HepG2 (cell line): Measurements from ENCODE around the gene STX10. TPM values are rescaled to one million over a fixed set of nuclear protein-coding genes. Genes with fewer than 3 reads are reported as not detected.

Experiments used
- ATAC-seq: fragments of 200-7000 bp; cut with Tn5 transposase; 3 replicates; pipeline ENCODE4 v1.9.1; 2020; ENCODE audit warnings: mild to moderate bottlenecking, moderate library complexity
- BruUV-seq: library from RNA; stranded (reverse); fragments of 400-500 nt; replicated peaks from 2 replicates; lab custom pipeline; 2021; lab: Mats Ljungman, UMichigan
- CTCF ChIA-PET: fragments of 300-600 bp; formaldehyde crosslinking; extraction: SDS; loops from one replicate; lab custom pipeline; 2021; ENCODE audit warnings: low total read pairs, inconsistent platforms, low intra/inter-chr PET ratio; lab: Yijun Ruan, JAX
- POLR2A ChIA-PET: fragments of 350-600 bp; sonication (Branson Sonifier 250); formaldehyde crosslinking; loops from one replicate; lab custom pipeline; 2020; ENCODE audit warnings: antibody characterized with exemption, inconsistent platforms; lab: Yijun Ruan, JAX
- DNase-seq: peaks from one replicate; pipeline ENCODE4 v3.0.0-alpha.2; 2015; ENCODE audit warnings: low spot score
- FAIRE-seq: peaks from 3 replicates; lab custom pipeline; 2011; peaks lifted over from hg19 to GRCh38; lab: Jason Lieb, UNC
- H2AFZ ChIP-seq: one replicate; pipeline ENCODE4 v1.6.1; 2011; ENCODE audit warnings: low read length, inconsistent platforms
- H3K27ac ChIP-seq: fragments of 300-600 bp; 3 replicates; pipeline ENCODE4 v1.8.0; 2011; ENCODE audit warnings: mixed run types, mild to moderate bottlenecking, mixed read lengths, low read length, inconsistent platforms; ENCODE audit not compliant: insufficient read depth; ENCODE audit errors: extremely low read length
- H3K27me3 ChIP-seq, 2 experiments: fragments of 200-600 bp in 1 of 2; 2 replicates in 1 of 2; 3 replicates in 1 of 2; pipeline versions ENCODE4 v1.6.0 to v1.8.0; 2011; ENCODE audit warnings: low read length in 2 of 2, mild to moderate bottlenecking in 2 of 2, moderate library complexity in 2 of 2, inconsistent platforms in 1 of 2; ENCODE audit not compliant: insufficient read depth in 2 of 2, control insufficient read depth in 1 of 2
- H3K36me3 ChIP-seq, 2 experiments: fragments of 200-600 bp in 1 of 2; replicated peaks in 1 of 2; 2 replicates in 1 of 2; 3 replicates in 1 of 2; pipeline versions ENCODE4 v1.5.1 to v1.8.0; 2011; ENCODE audit warnings: low read length in 2 of 2, inconsistent platforms in 1 of 2; ENCODE audit not compliant: insufficient read depth in 2 of 2, control insufficient read depth in 1 of 2
- H3K4me1 ChIP-seq: 2 replicates; pipeline ENCODE4 v1.5.1; 2012; ENCODE audit warnings: low read length, inconsistent platforms; ENCODE audit not compliant: insufficient read depth
- H3K4me2 ChIP-seq: 2 replicates; pipeline ENCODE4 v1.6.0; 2011; ENCODE audit warnings: low read depth, low read length, inconsistent platforms
- H3K4me3 ChIP-seq, 3 experiments: fragments of 200-600 bp in 1 of 3; sonication (generic), shearing (Covaris generic) in 1 of 3; replicated peaks in 1 of 3; 2 replicates each; pipeline ENCODE4 v1.5.1; 2011 to 2016; ENCODE audit warnings: low read length in 3 of 3, inconsistent platforms in 2 of 3, low read depth in 2 of 3, mild to moderate bottlenecking in 2 of 3, control low read depth in 1 of 3, mixed read lengths in 1 of 3; ENCODE audit not compliant: insufficient read depth in 1 of 3
- H3K79me2 ChIP-seq: one replicate; pipeline ENCODE4 v1.6.1; 2011; ENCODE audit warnings: low read length, inconsistent platforms; ENCODE audit not compliant: insufficient read depth
- H3K9ac ChIP-seq: 2 replicates; pipeline ENCODE4 v1.6.0; 2011; ENCODE audit warnings: mild to moderate bottlenecking, low read depth, low read length, inconsistent platforms; ENCODE audit not compliant: insufficient read depth
- H3K9me3 ChIP-seq: 2 replicates; pipeline ENCODE4 v1.5.1; 2012; ENCODE audit warnings: mild to moderate bottlenecking, low read length
- H4K20me1 ChIP-seq: 2 replicates; pipeline ENCODE4 v1.6.0; 2011; ENCODE audit warnings: inconsistent platforms, mild to moderate bottlenecking, low read length, moderate library complexity; ENCODE audit not compliant: insufficient read depth
- BCL6 ChIP-seq: IDR thresholded peaks from 2 replicates; pipeline ENCODE4 v1.6.1; 2016; ENCODE audit warnings: missing genetic modification reagents, missing compliant biosample characterization
- CHD4 ChIP-seq: fragments of 200-600 bp; sonication (generic); IDR thresholded peaks from 2 replicates; pipeline ENCODE4 v1.7.0; 2017; ENCODE audit warnings: mild to moderate bottlenecking, low read length, borderline replicate concordance
- SRY ChIP-seq: sonication (generic); formaldehyde crosslinking; IDR thresholded peaks from 2 replicates; pipeline ENCODE4 v1.8.0; 2022; ENCODE audit warnings: mild to moderate bottlenecking, missing genetic modification reagents
- ZKSCAN1 ChIP-seq: fragments of 150-350 bp; IDR thresholded peaks from 2 replicates; pipeline ENCODE4 v1.6.1; 2014; ENCODE audit warnings: low read length
- ZNF878 ChIP-seq: sonication (generic); formaldehyde crosslinking; IDR thresholded peaks from 2 replicates; pipeline ENCODE4 v1.8.1; 2023; ENCODE audit warnings: mild to moderate bottlenecking, missing genetic modification reagents, moderate library complexity
- WGBS: methylation state at CpG from one replicate; pipeline ENCODE4 v1.1.6; 2017; ENCODE audit warnings: low lambda C conversion rate; 5-methylcytosine and 5-hydroxymethylcytosine counted together
- in situ Hi-C: cut with HindIII; loops from 2 replicates; pipeline ENCODE4 v1.10.0; 2017; ENCODE audit warnings: low pct_unique_long_range_greater_than_20kb; ENCODE audit not compliant: extremely low pct_ligation_motif_present
- intact Hi-C: fragments of 100-400 bp; cut with micrococcal nuclease; formaldehyde crosslinking; loops from one replicate; pipeline ENCODE4 v1.10.0; 2022; ENCODE audit not compliant: unreplicated experiment
- polyA plus RNA-seq, 8 experiments: library from polyadenylated mRNA; depleted of rRNA in 3 of 8; stranded (reverse) in 7 of 8; unstranded in 1 of 8; fragments of >200 nt; fragmentation: Illumina TruSeq in 4 of 8; extraction: Trizol in 4 of 8; gene quantifications; 2 replicates each; pipeline versions ENCODE4 v1.2.1 to v1.2.3, GENCODE V29; 2011 to 2016; ENCODE audit warnings: low read depth in 4 of 8, missing spikeins in 1 of 8, mixed read lengths in 1 of 8; ENCODE audit not compliant: insufficient read depth in 1 of 8
- total RNA-seq, 5 experiments: library from RNA; depleted of rRNA; stranded (reverse); fragments of >200 nt; fragmentation: Illumina TruSeq; extraction: Trizol; gene quantifications; 2 replicates each; pipeline ENCODE4 v1.2.3, GENCODE V29; 2016; ENCODE audit warnings: low read depth in 1 of 5

The STX10 gene
- total and polyA plus RNA-seq, 2 of the 13 experiments (the other 11 are each of a cell fraction or from before 2014, with no cell fraction given) = 47.9 to 66.4 TPM

DNA sequence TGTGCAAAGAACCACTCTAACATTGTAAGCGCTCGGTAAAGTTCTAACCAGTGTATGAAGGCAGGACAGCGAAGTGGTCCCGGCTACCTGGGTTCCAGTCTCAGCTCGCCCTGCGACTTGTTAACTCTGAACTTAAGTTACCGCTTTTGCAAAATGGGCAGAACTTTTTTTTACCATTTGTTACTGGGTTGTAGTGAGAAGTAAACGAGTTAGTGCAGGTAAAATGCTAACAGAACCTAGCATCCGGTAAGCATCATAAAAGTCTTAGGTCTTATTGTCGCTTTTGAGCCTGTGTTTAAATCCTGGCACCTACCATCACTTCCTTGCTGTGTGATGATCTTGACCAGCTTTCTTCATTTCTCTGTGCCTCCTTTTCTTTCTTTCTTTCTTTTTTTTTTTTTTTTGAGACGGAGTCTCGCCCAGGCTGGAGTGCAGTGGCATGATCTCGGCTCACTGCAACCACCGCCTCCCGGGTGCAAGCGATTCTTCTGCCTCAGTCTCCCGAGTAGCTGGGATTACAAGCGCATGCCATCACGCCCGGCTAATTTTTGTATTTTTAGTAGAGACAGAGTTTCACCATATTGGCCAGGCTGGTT is 32.9 kb downstream of the STX10 start:
- no peaks in the 10 kb centered on the region; a peak in 1 of 5 replicates for H3K27me3 ChIP-seq
- DNase-seq = no peak
- H3K36me3 ChIP-seq = peaks cover 8 to 32% of the 10 kb centered on the region in 2 experiments; a peak in 4 of 5 replicates
- peak overlapping the region; percentile 95 for H3K4me2 ChIP-seq
- H3K27ac ChIP-seq = peak overlapping the region; percentile 83
- peaks cover 56% of the 10 kb centered on the region for H3K79me2 ChIP-seq
- POLR2A ChIA-PET = interaction anchor here (0.6 to 2.7 kb wide), 14 partner anchors 11 to 456 kb away, joined by 3 to 20 read pairs (median 4); partner anchors contain the start of genes FARSA, IER2, JUNB and STX10
- peak; percentile 13 for ATAC-seq
- peak overlapping the region; percentile 89 for H3K9ac ChIP-seq
- in situ Hi-C loops (loop anchor here (5.0 kb wide), 1 partner anchor 35 kb away; the partner anchor contains the start of genes IER2 and STX10), intact Hi-C loops (loop anchor here (5.0 kb wide), 1 partner anchor 35 kb away; the partner anchor contains the start of genes IER2 and STX10)
- no peak for FAIRE-seq
- peaks cover 42% of the 10 kb centered on the region for H3K4me1 ChIP-seq
- H3K4me3 ChIP-seq = peak overlapping the region; percentile 94 to 96 (median 95)
- 2% methylated on average over 20 of the region's 20 CpGs for WGBS
- H4K20me1 ChIP-seq = peaks cover 22% of the 10 kb centered on the region
- no peaks in the 10 kb centered on the region for H3K9me3 ChIP-seq
- peak overlapping the region; percentile 85 for H2AFZ ChIP-seq
- TF ChIP-seq SRY (CRISPR knock-in tag) (0 out of 2 replicates have a peak, but pooled peaks have one; percentile 22), BCL6 (peak; percentile 36; the same call in 1 of the 2 replicates), ZKSCAN1 (no peak), ZNF878 (CRISPR knock-in tag) (0 out of 2 replicates have a peak, but pooled peaks have one; percentile 36), CHD4 (peak; percentile 86; the same call in 1 of the 2 replicates)
- no TSS peak for BruUV-seq
- CTCF ChIA-PET = no interaction called here
